Skin epidermis (tissue), 12 donors: Measurements from ENCODE around the gene UNC5C.

Source experiments
- H3K27ac ChIP-seq, 21 experiments: fragments of 200-600 bp; sonication (generic) in 11 of 21; one replicate each; pipeline ENCODE4 v1.5.0; 2020; ENCODE audit warnings: mild to moderate bottlenecking in 3 of 21, inconsistent platforms in 2 of 21, moderate library complexity in 2 of 21
- H3K4me3 ChIP-seq, 7 experiments: fragments of 200-600 bp; sonication (generic) in 2 of 7; one replicate each; pipeline ENCODE4 v1.5.0; 2020; ENCODE audit warnings: inconsistent platforms in 2 of 7, mild to moderate bottlenecking in 2 of 7, moderate library complexity in 1 of 7

The UNC5C gene

GRCh38 chr4:95250544-95251137, 298.1 kb downstream of the UNC5C start:
- no peak overlapping the region for H3K4me3 ChIP-seq
- no peak overlapping the region for H3K27ac ChIP-seq

- Histone ChIP-seq H3K4me3 (no peak overlapping the region), H3K27ac (no peak overlapping the region)
Observed at GRCh38 chr4:95249426-95250021, 299.2 kb downstream of the UNC5C start.

- H3K27ac ChIP-seq = no peak overlapping the region
- no peak overlapping the region for H3K4me3 ChIP-seq
Observed at GRCh38 chr4:95248720-95249425, 299.9 kb downstream of the UNC5C start.

GRCh38 chr4:95243892-95244291, 304.9 kb downstream of the UNC5C start:
- Histone ChIP-seq H3K4me3 (no peak overlapping the region), H3K27ac (no peak overlapping the region)

- Histone ChIP-seq H3K27ac (no peak overlapping the region), H3K4me3 (no peak overlapping the region)
Observed at GRCh38 chr4:95238554-95238953, 310.2 kb downstream of the UNC5C start.

GRCh38 chr4:95232358-95233156, 316.2 kb downstream of the UNC5C start:
- H3K4me3 ChIP-seq = no peak overlapping the region
- H3K27ac ChIP-seq = no peak overlapping the region

- H3K27ac ChIP-seq = no peak overlapping the region
- no peak overlapping the region for H3K4me3 ChIP-seq
Observed at GRCh38 chr4:95231681-95232080, 317.1 kb downstream of the UNC5C start.

GRCh38 chr4:95225849-95226248, 322.9 kb downstream of the UNC5C start:
- Histone ChIP-seq H3K27ac (no peak overlapping the region), H3K4me3 (no peak overlapping the region)

GRCh38 chr4:95224402-95224801, 324.4 kb downstream of the UNC5C start:
- Histone ChIP-seq H3K27ac (no peak overlapping the region), H3K4me3 (no peak overlapping the region)

GRCh38 chr4:95220205-95221175, 328.3 kb downstream of the UNC5C start:
- H3K4me3 ChIP-seq = no peak overlapping the region
- H3K27ac ChIP-seq = no peak overlapping the region

- no peak overlapping the region for H3K4me3 ChIP-seq
Observed at GRCh38 chr4:95219109-95219508, 329.7 kb downstream of the UNC5C start.

GRCh38 chr4:95217197-95217596, 331.6 kb downstream of the UNC5C start:
- Histone ChIP-seq H3K4me3 (no peak overlapping the region), H3K27ac (no peak overlapping the region)

More at GRCh38 chr4:95219109-95219508, 329.7 kb downstream of the UNC5C start:
- H3K27ac ChIP-seq = no peak overlapping the region

GRCh38 chr4:95216636-95217035, 332.1 kb downstream of the UNC5C start:
- H3K27ac ChIP-seq = peak overlapping the region in 1 of 21 experiments; percentile 5

GRCh38 chr4:95215991-95216605, 332.7 kb downstream of the UNC5C start:
- Histone ChIP-seq H3K4me3 (no peak overlapping the region), H3K27ac (peak overlapping the region in 4 of 21 experiments; percentile 8 to 47 (median 29))

More at GRCh38 chr4:95216636-95217035, 332.1 kb downstream of the UNC5C start:
- H3K4me3 ChIP-seq = no peak overlapping the region

GRCh38 chr4:95215043-95215442, 333.7 kb downstream of the UNC5C start:
- Histone ChIP-seq H3K27ac (no peak overlapping the region), H3K4me3 (no peak overlapping the region)

GRCh38 chr4:95214408-95214807, 334.4 kb downstream of the UNC5C start:
- Histone ChIP-seq H3K27ac (no peak overlapping the region), H3K4me3 (no peak overlapping the region)

GRCh38 chr4:95213366-95213765, 335.4 kb downstream of the UNC5C start:
- H3K27ac ChIP-seq = no peak overlapping the region
- no peak overlapping the region for H3K4me3 ChIP-seq

GRCh38 chr4:95212692-95213091, 336.1 kb downstream of the UNC5C start:
- H3K27ac ChIP-seq = no peak overlapping the region
- no peak overlapping the region for H3K4me3 ChIP-seq

- no peak overlapping the region for H3K4me3 ChIP-seq
- H3K27ac ChIP-seq = no peak overlapping the region
Observed at GRCh38 chr4:95209927-95210326, 338.8 kb downstream of the UNC5C start.
